Liver (tissue), 9 donors: Measurements from ENCODE around the gene PHYKPL. TPM values are rescaled to one million over a fixed set of nuclear protein-coding genes. Genes with fewer than 3 reads are reported as not detected.
"Not testable (repeated sequence)": the region's sequence is repeated elsewhere in the genome, so short reads cannot be mapped to it uniquely, and the experiment has no call there.

ENCODE experiments used
- DNase-seq: peaks from one replicate; pipeline ENCODE4 v3.0.0-alpha.2; 2017; ENCODE audit warnings: low spot score
- H3K27ac ChIP-seq, 2 donors: one replicate each; pipeline ENCODE4 v1.7.0; 2013; ENCODE audit warnings: inconsistent platforms in 2 of 2, low read length in 2 of 2, control low read depth in 1 of 2, low read depth in 1 of 2, mild to moderate bottlenecking in 1 of 2
- H3K27me3 ChIP-seq, 4 donors: one replicate each; pipeline versions ENCODE4 v1.6.1 to v1.7.0; 2013; ENCODE audit warnings: low read length in 3 of 4, inconsistent platforms in 1 of 4, mild to moderate bottlenecking in 1 of 4, moderate library complexity in 1 of 4; ENCODE audit not compliant: control insufficient read depth in 4 of 4, insufficient read depth in 4 of 4
- H3K36me3 ChIP-seq, 4 donors: one replicate each; pipeline versions ENCODE4 v1.6.1 to v1.7.0; 2013; ENCODE audit warnings: low read length in 3 of 4, mild to moderate bottlenecking in 3 of 4, low read depth in 1 of 4, moderate library complexity in 1 of 4; ENCODE audit not compliant: control insufficient read depth in 4 of 4, insufficient read depth in 3 of 4
- H3K4me1 ChIP-seq, 4 donors: one replicate each; pipeline versions ENCODE4 v1.6.1 to v1.7.0; 2013; ENCODE audit warnings: low read length in 3 of 4, mild to moderate bottlenecking in 3 of 4, moderate library complexity in 1 of 4; ENCODE audit not compliant: control insufficient read depth in 4 of 4, insufficient read depth in 4 of 4
- H3K4me3 ChIP-seq, 3 donors: one replicate each; pipeline versions ENCODE4 v1.6.1 to v1.7.0; 2013; ENCODE audit warnings: low read length in 3 of 3, control low read depth in 1 of 3, low read depth in 1 of 3, mild to moderate bottlenecking in 1 of 3
- H3K9ac ChIP-seq, 2 donors: one replicate each; pipeline ENCODE4 v1.7.0; 2013; ENCODE audit warnings: low read length in 2 of 2, mild to moderate bottlenecking in 2 of 2, moderate library complexity in 2 of 2, control low read depth in 1 of 2, low read depth in 1 of 2
- H3K9me3 ChIP-seq, 4 donors: one replicate each; pipeline versions ENCODE4 v1.6.1 to v1.7.0; 2013; ENCODE audit warnings: low read length in 3 of 4; ENCODE audit not compliant: control insufficient read depth in 4 of 4
- CTCF ChIP-seq: fragments of 150-350 bp; IDR thresholded peaks from 2 replicates; pipeline ENCODE4 v1.5.1; 2017; ENCODE audit warnings: improper control_type of control experiment, low read depth, low read length; ENCODE audit not compliant: missing input control
- FOXA1 ChIP-seq: IDR thresholded peaks from 2 replicates; pipeline ENCODE4 v1.6.1; 2016; ENCODE audit warnings: antibody characterized with exemption
- GABPA ChIP-seq, 2 donors: IDR thresholded peaks in 1 of 2; conservative IDR thresholded peaks in 1 of 2; 2 replicates each; pipeline ENCODE4 v1.6.1; 2016; ENCODE audit warnings: antibody characterized with exemption in 2 of 2, mild to moderate bottlenecking in 1 of 2, moderate library complexity in 1 of 2
- HNF4A ChIP-seq, 2 donors: conservative IDR thresholded peaks; 2 replicates each; pipeline ENCODE4 v1.6.1; 2016; ENCODE audit warnings: antibody characterized with exemption in 2 of 2, mild to moderate bottlenecking in 2 of 2
- JUND ChIP-seq, 2 donors: IDR thresholded peaks; 2 replicates each; pipeline ENCODE4 v1.6.1; 2016; ENCODE audit warnings: antibody characterized with exemption in 2 of 2
- MAX ChIP-seq: IDR thresholded peaks from 2 replicates; pipeline ENCODE4 v1.6.1; 2016; ENCODE audit warnings: antibody characterized with exemption
- NR2F2 ChIP-seq: IDR thresholded peaks from 2 replicates; pipeline ENCODE4 v1.6.1; 2016; ENCODE audit warnings: antibody characterized with exemption
- RAD21 ChIP-seq, 2 donors: IDR thresholded peaks; 2 replicates each; pipeline ENCODE4 v1.6.1; 2016; ENCODE audit warnings: antibody characterized with exemption in 2 of 2, mild to moderate bottlenecking in 2 of 2
- RXRA ChIP-seq, 2 donors: IDR thresholded peaks; 2 replicates each; pipeline ENCODE4 v1.6.1; 2017 to 2018; ENCODE audit warnings: antibody characterized with exemption in 2 of 2, mild to moderate bottlenecking in 1 of 2
- SP1 ChIP-seq: IDR thresholded peaks from 2 replicates; pipeline ENCODE4 v1.6.1; 2018; ENCODE audit warnings: antibody characterized with exemption, mild to moderate bottlenecking
- TAF1 ChIP-seq: conservative IDR thresholded peaks from 2 replicates; pipeline ENCODE4 v1.6.1; 2016; ENCODE audit warnings: antibody characterized with exemption, mild to moderate bottlenecking
- YY1 ChIP-seq: IDR thresholded peaks from 2 replicates; pipeline ENCODE4 v1.6.1; 2016; ENCODE audit warnings: antibody characterized with exemption, mild to moderate bottlenecking
- ZBTB33 ChIP-seq: IDR thresholded peaks from 2 replicates; pipeline ENCODE4 v1.6.1; 2016; ENCODE audit warnings: antibody characterized with exemption
- WGBS: extraction: QIAGEN DNeasy Blood & Tissue Kit; methylation state at CpG from one replicate; pipeline ENCODE4 v1.1.7; 2013; 5-methylcytosine and 5-hydroxymethylcytosine counted together
- polyA plus RNA-seq, 2 donors: library from polyadenylated mRNA; stranded (reverse) in 1 of 2; unstranded in 1 of 2; fragments of 200-250 nt in 1 of 2; fragments of >200 nt in 1 of 2; fragmentation: Nextera tagmentation in 1 of 2; extraction: Ambion mirVana in 1 of 2; gene quantifications; one replicate each; pipeline versions ENCODE4 v1.2.1 to v1.2.3, GENCODE V29; 2013 to 2015
- total RNA-seq, 2 donors: library from RNA; depleted of rRNA; stranded (reverse); fragments of >200 nt; gene quantifications; one replicate each; pipeline ENCODE4 v1.2.3, GENCODE V29; 2014
- donor health status: healthy.
- donor health status: healthy.
- donor health status: healthy.
- donor health status: healthy.
- donor health status: healthy.

The PHYKPL gene
- total and polyA plus RNA-seq, 4 donors: 25.6 to 103 (median 45.0) TPM

- H3K36me3 ChIP-seq: peaks cover 2 to 26% (median 22%) of the 10 kb centered on the region in 4 donors
These were observed 2.7 kb downstream of the PHYKPL start for GRCh38 chr5:178229861-178230260.

GRCh38 chr5:178229111-178229510 is 3.5 kb downstream of the PHYKPL start:
- DNase-seq, H3K9me3 ChIP-seq, H3K4me3 ChIP-seq, H3K27me3 ChIP-seq, H3K9ac ChIP-seq: not testable (repeated sequence)
- Histone ChIP-seq H3K27ac (peak overlapping the region in 1 of 2 donors; percentile 99), H3K36me3 (peaks cover 2 to 32% (median 23%) of the 10 kb centered on the region in 4 donors), H3K4me1 (peaks cover 23 to 61% (median 40%) of the 10 kb centered on the region in 4 donors)
- WGBS: 89% methylated on average over 13 of the region's 13 CpGs

More at GRCh38 chr5:178229861-178230260, 2.7 kb downstream of the PHYKPL start:
- H3K27me3 ChIP-seq: no peaks in the 10 kb centered on the region
- peaks cover 26 to 63% (median 40%) of the 10 kb centered on the region in 4 donors for H3K4me1 ChIP-seq
- TF ChIP-seq GABPA (IDR thresholded peaks at IDR 0.05 in 1 of 2, conservative IDR thresholded peaks at IDR 0.05 in 1 of 2): no peak
- TF ChIP-seq MAX: no peak
- no peak for TF ChIP-seq NR2F2
- TF ChIP-seq YY1: no peak
- H3K4me3 ChIP-seq: no peak overlapping the region
- H3K27ac ChIP-seq: peak overlapping the region; percentile 96 to 99
- no peaks in the 10 kb centered on the region for H3K9me3 ChIP-seq
- 95% methylated on average over 10 of the region's 10 CpGs for WGBS
- H3K9ac ChIP-seq: peak overlapping the region in 1 of 2 donors; percentile 15
- DNase-seq: no peak

GRCh38 chr5:178228609-178229008 is 4.0 kb downstream of the PHYKPL start:
- 68% methylated on average over 11 of the region's 11 CpGs for WGBS
- H3K9me3 ChIP-seq: no peaks in the 10 kb centered on the region
- no peak overlapping the region for H3K4me3 ChIP-seq
- H3K27ac ChIP-seq: peak overlapping the region in 1 of 2 donors; percentile 15
- no peaks in the 10 kb centered on the region for H3K27me3 ChIP-seq
- no peak overlapping the region for H3K9ac ChIP-seq
- peaks cover 23 to 61% (median 40%) of the 10 kb centered on the region in 4 donors for H3K4me1 ChIP-seq
- peaks cover 2 to 35% (median 24%) of the 10 kb centered on the region in 4 donors for H3K36me3 ChIP-seq
- no peak for TF ChIP-seq CTCF
- TF ChIP-seq JUND (IDR thresholded peaks at IDR 0.05): no peak
- peak; percentile 61 to 64 for TF ChIP-seq RXRA (IDR thresholded peaks at IDR 0.05)
- peak; percentile 16 to 18 for TF ChIP-seq HNF4A (conservative IDR thresholded peaks at IDR 0.05)
- TF ChIP-seq SP1: peak; percentile 21
- DNase-seq: no peak

GRCh38 chr5:178227929-178228328 is 4.7 kb downstream of the PHYKPL start:
- H3K4me1 ChIP-seq: peaks cover 20 to 58% (median 38%) of the 10 kb centered on the region in 4 donors
- H3K27ac ChIP-seq: peak overlapping the region in 1 of 2 donors; percentile 3
- H3K9ac ChIP-seq: no peak overlapping the region
- H3K27me3 ChIP-seq: no peaks in the 10 kb centered on the region
- no peaks in the 10 kb centered on the region for H3K9me3 ChIP-seq
- DNase-seq: no peak
- no peak overlapping the region for H3K4me3 ChIP-seq
- H3K36me3 ChIP-seq: peaks cover 4 to 41% (median 28%) of the 10 kb centered on the region in 4 donors
- WGBS: 84% methylated on average over 3 of the region's 3 CpGs
- TF ChIP-seq ZBTB33 (no peak), CTCF (no peak), FOXA1 (no peak), TAF1 (no peak), RAD21 (IDR thresholded peaks at IDR 0.05) (no peak), NR2F2 (no peak)
